HG02870 (cell line): Measurements from ENCODE around the gene PSMD14.
"Not testable (repeated sequence)": the region's sequence is repeated elsewhere in the genome, so short reads cannot be mapped to it uniquely, and the experiment has no call there.

Experiments used
- ATAC-seq: cut with Tn5 transposase; IDR thresholded peaks from one replicate; pipeline ENCODE4 v1.9.1; 2021; ENCODE audit warnings: mild to moderate bottlenecking, moderate library complexity; ENCODE audit not compliant: unreplicated experiment

Gene PSMD14

GRCh38 chr2:161308178-161308955 lies at the start of gene PSMD14:
PSMD14 (plus strand) TSS chr2:161308425; CDS start chr2:161318826, 10,401 bp downstream.
- ATAC-seq = peak; percentile 95

- ATAC-seq = no peak
Observed at GRCh38 chr2:161265874-161266273, 42.4 kb upstream of the PSMD14 start.

GRCh38 chr2:161269111-161269510 lies 39.1 kb upstream of the PSMD14 start:
- ATAC-seq = no peak

GRCh38 chr2:161273038-161273760 lies 35.0 kb upstream of the PSMD14 start:
- ATAC-seq = peak; percentile 82

GRCh38 chr2:161278564-161279229 lies 29.5 kb upstream of the PSMD14 start:
- not testable (repeated sequence) for ATAC-seq

- ATAC-seq = not testable (repeated sequence)
Observed at GRCh38 chr2:161279230-161279815, 28.9 kb upstream of the PSMD14 start.

- not testable (repeated sequence) for ATAC-seq
Observed at GRCh38 chr2:161280906-161281323, 27.3 kb upstream of the PSMD14 start.

GRCh38 chr2:161281615-161282310 lies 26.5 kb upstream of the PSMD14 start:
- not testable (repeated sequence) for ATAC-seq

GRCh38 chr2:161282311-161282644 lies 25.9 kb upstream of the PSMD14 start:
- not testable (repeated sequence) for ATAC-seq

GRCh38 chr2:161283926-161284325 lies 24.3 kb upstream of the PSMD14 start:
- ATAC-seq = no peak

- no peak for ATAC-seq
Observed at GRCh38 chr2:161303535-161304050, 4.6 kb upstream of the PSMD14 start.

GRCh38 chr2:161306919-161307318 lies 1.3 kb upstream of the PSMD14 start:
- ATAC-seq = no peak

- no peak for ATAC-seq
Observed at GRCh38 chr2:161307676-161308075, 549 bp upstream of the PSMD14 start.

- ATAC-seq = no peak
Observed at GRCh38 chr2:161312996-161313395, 4.8 kb downstream of the PSMD14 start.

GRCh38 chr2:161315380-161315779 lies 7.2 kb downstream of the PSMD14 start:
- ATAC-seq = no peak

- ATAC-seq = no peak
Observed at GRCh38 chr2:161316701-161317100, 8.5 kb downstream of the PSMD14 start.

- no peak for ATAC-seq
Observed at GRCh38 chr2:161321944-161322648, 13.9 kb downstream of the PSMD14 start.

GRCh38 chr2:161324876-161325275 lies 16.7 kb downstream of the PSMD14 start:
- no peak for ATAC-seq

- no peak for ATAC-seq
Observed at GRCh38 chr2:161327582-161327981, 19.4 kb downstream of the PSMD14 start.
